H9 (cell line): Measurements from ENCODE around the gene LMF2. TPM values are rescaled to one million over a fixed set of nuclear protein-coding genes. Genes with fewer than 3 reads are reported as not detected.

Experiments used
- DNase-seq: peaks from one replicate; pipeline ENCODE4 v3.0.0-alpha.2; 2017
- H2AFZ ChIP-seq: one replicate; pipeline ENCODE4 v1.6.1; 2013; ENCODE audit warnings: mild to moderate bottlenecking, low read length, control low read depth, moderate library complexity
- H2AK5ac ChIP-seq: 2 replicates; pipeline ENCODE4 v1.6.1; 2013; ENCODE audit warnings: low read length, control low read depth, mixed read lengths; ENCODE audit not compliant: insufficient read length
- H2BK120ac ChIP-seq: one replicate; pipeline ENCODE4 v1.6.1; 2013; ENCODE audit warnings: low read depth, mild to moderate bottlenecking, low read length, control low read depth, inconsistent platforms; ENCODE audit not compliant: poor library complexity, severe bottlenecking
- H2BK12ac ChIP-seq: 2 replicates; pipeline ENCODE4 v1.6.1; 2013; ENCODE audit warnings: low read length, control low read depth, mixed read lengths, low read depth; ENCODE audit not compliant: insufficient read length
- H2BK15ac ChIP-seq: 2 replicates; pipeline ENCODE4 v1.6.1; 2013; ENCODE audit warnings: low read depth, low read length, control low read depth
- H2BK20ac ChIP-seq: one replicate; pipeline ENCODE4 v1.6.1; 2013; ENCODE audit warnings: low read depth, mild to moderate bottlenecking, low read length, control low read depth, inconsistent platforms; ENCODE audit not compliant: poor library complexity, severe bottlenecking
- H2BK5ac ChIP-seq: 2 replicates; pipeline ENCODE4 v1.6.1; 2013; ENCODE audit warnings: low read length, control low read depth, mixed read lengths; ENCODE audit not compliant: insufficient read length
- H3K14ac ChIP-seq: 2 replicates; pipeline ENCODE4 v1.6.1; 2013; ENCODE audit warnings: low read length, control low read depth; ENCODE audit not compliant: insufficient read depth
- H3K18ac ChIP-seq: 2 replicates; pipeline ENCODE4 v1.6.1; 2013; ENCODE audit warnings: low read depth, mild to moderate bottlenecking, mixed read lengths, low read length, control low read depth; ENCODE audit not compliant: insufficient read length
- H3K23ac ChIP-seq: 2 replicates; pipeline ENCODE4 v1.6.1; 2013; ENCODE audit warnings: low read length, control low read depth, mixed read lengths, low read depth; ENCODE audit not compliant: insufficient read length
- H3K23me2 ChIP-seq: 2 replicates; pipeline ENCODE4 v1.6.1; 2013; ENCODE audit warnings: low read depth, mild to moderate bottlenecking, mixed read lengths, low read length, control low read depth; ENCODE audit not compliant: insufficient read length, poor library complexity, severe bottlenecking
- H3K27ac ChIP-seq: 2 replicates; pipeline ENCODE4 v1.5.1; 2013; ENCODE audit warnings: low read length, control low read depth, mixed read lengths, low read depth; ENCODE audit not compliant: insufficient read length
- H3K27me3 ChIP-seq: 2 replicates; pipeline ENCODE4 v1.6.1; 2013; ENCODE audit warnings: low read length, control low read depth, inconsistent platforms; ENCODE audit not compliant: insufficient read depth
- H3K4ac ChIP-seq: 2 replicates; pipeline ENCODE4 v1.6.1; 2013; ENCODE audit warnings: low read depth, mild to moderate bottlenecking, control low read depth, inconsistent platforms, low read length, moderate library complexity
- H3K4me1 ChIP-seq: 2 replicates; pipeline ENCODE4 v1.6.1; 2013; ENCODE audit warnings: low read length, control low read depth, inconsistent platforms; ENCODE audit not compliant: insufficient read depth
- H3K4me2 ChIP-seq: 2 replicates; pipeline ENCODE4 v1.6.1; 2013; ENCODE audit warnings: low read length, control low read depth, mixed read lengths; ENCODE audit not compliant: insufficient read length, insufficient read depth
- H3K56ac ChIP-seq: 2 replicates; pipeline ENCODE4 v1.6.1; 2013; ENCODE audit warnings: low read depth, mild to moderate bottlenecking, mixed read lengths, low read length, control low read depth; ENCODE audit not compliant: insufficient read length
- H3K79me1 ChIP-seq: 2 replicates; pipeline ENCODE4 v1.6.1; 2013; ENCODE audit warnings: low read depth, mild to moderate bottlenecking, moderate library complexity, low read length, control low read depth, inconsistent platforms; ENCODE audit not compliant: insufficient read depth, poor library complexity, severe bottlenecking
- H3K79me2 ChIP-seq: 2 replicates; pipeline ENCODE4 v1.6.1; 2013; ENCODE audit warnings: low read length, control low read depth, inconsistent platforms; ENCODE audit not compliant: insufficient read depth
- H3K9ac ChIP-seq: 2 replicates; pipeline ENCODE4 v1.6.1; 2013; ENCODE audit warnings: low read length, control low read depth, mixed read lengths; ENCODE audit not compliant: insufficient read length; ENCODE audit errors: extremely low read depth
- H3K9me3 ChIP-seq: one replicate; pipeline ENCODE4 v1.6.1; 2013; ENCODE audit warnings: low read depth, low read length, inconsistent platforms; ENCODE audit not compliant: control insufficient read depth
- H3T11ph ChIP-seq: one replicate; pipeline ENCODE4 v1.6.1; 2013; ENCODE audit warnings: mild to moderate bottlenecking, low read length, control low read depth, inconsistent platforms
- H4K20me1 ChIP-seq: one replicate; pipeline ENCODE4 v1.6.1; 2013; ENCODE audit not compliant: control insufficient read depth, insufficient read length, insufficient read depth
- H4K5ac ChIP-seq: 2 replicates; pipeline ENCODE4 v1.6.1; 2013; ENCODE audit warnings: low read depth, mild to moderate bottlenecking, mixed read lengths, low read length, control low read depth; ENCODE audit not compliant: insufficient read length
- H4K8ac ChIP-seq: replicated peaks from 2 replicates; pipeline ENCODE4 v1.6.1; 2013; ENCODE audit warnings: low read length, control low read depth, mixed read lengths, low read depth; ENCODE audit not compliant: insufficient read length
- H4K91ac ChIP-seq: 2 replicates; pipeline ENCODE4 v1.6.1; 2013; ENCODE audit warnings: low read depth, mild to moderate bottlenecking, moderate library complexity, mixed read lengths, low read length, control low read depth; ENCODE audit not compliant: insufficient read length
- H3K27ac Mint-ChIP-seq, 3 experiments: 2 replicates in 2 of 3; 3 replicates in 1 of 3; pipeline ENCODE4 v1.8.0; 2020 to 2021; ENCODE audit warnings: mixed read lengths in 3 of 3, mild to moderate bottlenecking in 1 of 3, moderate library complexity in 1 of 3
- H3K27me3 Mint-ChIP-seq: 2 replicates; pipeline ENCODE4 v1.8.0; 2021; ENCODE audit warnings: low read depth, mild to moderate bottlenecking, moderate library complexity, mixed read lengths
- H3K36me3 Mint-ChIP-seq, 3 experiments: 2 replicates in 2 of 3; 3 replicates in 1 of 3; pipeline ENCODE4 v1.8.0; 2020 to 2021; ENCODE audit warnings: low read depth in 3 of 3, mixed read lengths in 3 of 3; ENCODE audit not compliant: insufficient read depth in 1 of 3
- H3K4me1 Mint-ChIP-seq, 2 experiments: 2 replicates each; pipeline ENCODE4 v1.8.0; 2020; ENCODE audit warnings: mixed read lengths in 2 of 2
- H3K4me3 Mint-ChIP-seq, 2 experiments: 2 replicates in 1 of 2; 3 replicates in 1 of 2; pipeline ENCODE4 v1.8.0; 2020 to 2021; ENCODE audit warnings: mild to moderate bottlenecking in 2 of 2, mixed read lengths in 2 of 2, moderate library complexity in 1 of 2
- H3K9me3 Mint-ChIP-seq, 2 experiments: 2 replicates in 1 of 2; 3 replicates in 1 of 2; pipeline ENCODE4 v1.8.0; 2020; ENCODE audit warnings: mild to moderate bottlenecking in 2 of 2, mixed read lengths in 2 of 2, moderate library complexity in 1 of 2
- WGBS: extraction: QIAGEN DNeasy Blood & Tissue Kit; methylation state at CpG from one replicate; pipeline ENCODE4 v1.1.7; 2013; ENCODE audit warnings: missing lambda C conversion rate, low lambda C conversion rate, mixed read lengths; ENCODE audit not compliant: insufficient read length; ENCODE audit errors: extremely low coverage; 5-methylcytosine and 5-hydroxymethylcytosine counted together
- total RNA-seq: library from RNA; stranded (reverse); gene quantifications from 2 replicates; pipeline ENCODE4 v1.2.1, GENCODE V29; 2021
- TF ChIP-seq, protein P1 (sequence below): fragments of 200-600 bp; sonication (generic); conservative IDR thresholded peaks from 3 replicates; pipeline ENCODE4 v1.8.0; 2021; ENCODE audit warnings: antibody characterized with exemption, mild to moderate bottlenecking

The LMF2 gene
- total RNA-seq, 1 experiment from 2014 or later = 43.6 TPM

DNA sequence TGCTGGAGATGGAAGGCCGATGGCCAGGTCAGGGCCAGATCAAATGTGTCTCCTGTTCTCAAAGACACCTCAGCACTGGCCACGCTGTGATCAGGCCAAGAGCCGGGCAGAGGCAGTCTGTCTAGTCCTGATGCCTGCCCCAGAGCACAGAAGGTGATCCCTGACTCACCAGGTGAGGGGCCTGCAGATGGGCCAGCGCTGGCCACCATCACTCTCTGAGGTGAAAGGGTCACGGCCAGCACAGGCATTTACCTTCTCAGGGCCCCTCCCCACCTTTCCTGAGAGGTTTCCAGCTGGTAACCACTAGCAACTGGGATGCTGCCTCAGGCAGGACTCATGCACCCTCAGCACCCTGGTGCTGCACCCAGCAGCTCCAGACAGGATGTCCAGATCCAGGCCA is 35.5 kb downstream of the LMF2 start:
- H3K27ac ChIP-seq = no peak overlapping the region
- no peak overlapping the region for H2BK120ac ChIP-seq
- no peak overlapping the region for H3K4ac ChIP-seq
- no peak overlapping the region for H3K23ac ChIP-seq
- H2BK5ac ChIP-seq = no peak overlapping the region
- no CpG with 5 or more reads among the region's 5 CpGs for WGBS
- no peak overlapping the region for H3K27ac Mint-ChIP-seq
- no peak overlapping the region for H2BK20ac ChIP-seq
- H3K14ac ChIP-seq = no peak overlapping the region
- no peak overlapping the region for H3T11ph ChIP-seq
- H3K27me3 ChIP-seq = no peaks in the 10 kb centered on the region
- no peak overlapping the region for H3K56ac ChIP-seq
- H3K79me2 ChIP-seq = peaks cover 16% of the 10 kb centered on the region; the same call in 1 of the 2 replicates
- no peak overlapping the region for H3K4me2 ChIP-seq
- no peak overlapping the region for H2BK15ac ChIP-seq
- H2AK5ac ChIP-seq = no peak overlapping the region
- peaks cover 34 to 35% of the 10 kb centered on the region in 2 experiments for H3K4me1 Mint-ChIP-seq
- peaks cover 19% of the 10 kb centered on the region for H3K79me1 ChIP-seq
- no peaks in the 10 kb centered on the region for H3K9me3 Mint-ChIP-seq
- no peak overlapping the region for H4K8ac ChIP-seq
- TF ChIP-seq, protein P1, sequence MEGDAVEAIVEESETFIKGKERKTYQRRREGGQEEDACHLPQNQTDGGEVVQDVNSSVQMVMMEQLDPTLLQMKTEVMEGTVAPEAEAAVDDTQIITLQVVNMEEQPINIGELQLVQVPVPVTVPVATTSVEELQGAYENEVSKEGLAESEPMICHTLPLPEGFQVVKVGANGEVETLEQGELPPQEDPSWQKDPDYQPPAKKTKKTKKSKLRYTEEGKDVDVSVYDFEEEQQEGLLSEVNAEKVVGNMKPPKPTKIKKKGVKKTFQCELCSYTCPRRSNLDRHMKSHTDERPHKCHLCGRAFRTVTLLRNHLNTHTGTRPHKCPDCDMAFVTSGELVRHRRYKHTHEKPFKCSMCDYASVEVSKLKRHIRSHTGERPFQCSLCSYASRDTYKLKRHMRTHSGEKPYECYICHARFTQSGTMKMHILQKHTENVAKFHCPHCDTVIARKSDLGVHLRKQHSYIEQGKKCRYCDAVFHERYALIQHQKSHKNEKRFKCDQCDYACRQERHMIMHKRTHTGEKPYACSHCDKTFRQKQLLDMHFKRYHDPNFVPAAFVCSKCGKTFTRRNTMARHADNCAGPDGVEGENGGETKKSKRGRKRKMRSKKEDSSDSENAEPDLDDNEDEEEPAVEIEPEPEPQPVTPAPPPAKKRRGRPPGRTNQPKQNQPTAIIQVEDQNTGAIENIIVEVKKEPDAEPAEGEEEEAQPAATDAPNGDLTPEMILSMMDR = no peak
- no peak overlapping the region; a peak in 1 of 5 replicates for H3K4me3 Mint-ChIP-seq
- no peak overlapping the region for H2BK12ac ChIP-seq
- no peaks in the 10 kb centered on the region for H3K9me3 ChIP-seq
- no peak overlapping the region for H2AFZ ChIP-seq
- H4K91ac ChIP-seq = no peak overlapping the region
- H4K20me1 ChIP-seq = peaks cover 4% of the 10 kb centered on the region
- no peak overlapping the region for H4K5ac ChIP-seq
- no peak for DNase-seq
- H3K9ac ChIP-seq = no peak overlapping the region
- peaks cover 3 to 13% (median 3%) of the 10 kb centered on the region in 3 experiments for H3K36me3 Mint-ChIP-seq
- no peak overlapping the region for H3K18ac ChIP-seq
- H3K27me3 Mint-ChIP-seq = peaks cover 7% of the 10 kb centered on the region; the same call in 1 of the 2 replicates
- no peaks in the 10 kb centered on the region; the same call in 1 of the 2 replicates for H3K4me1 ChIP-seq
- peaks cover 11% of the 10 kb centered on the region for H3K23me2 ChIP-seq
